Karpas-422 (cell line): Measurements from ENCODE around the gene PCDHA2. TPM values are rescaled to one million over a fixed set of nuclear protein-coding genes. Genes with fewer than 3 reads are reported as not detected.
"Not testable (repeated sequence)": the region's sequence is repeated elsewhere in the genome, so short reads cannot be mapped to it uniquely, and the experiment has no call there.

Experiments
- DNase-seq: peaks from one replicate; pipeline ENCODE4 v3.0.0-alpha.2; 2015
- H2AFZ ChIP-seq: fragments of 200-600 bp; sonication (generic); 2 replicates; pipeline ENCODE4 v1.6.1; 2014; ENCODE audit warnings: antibody characterized with exemption, low read length, mixed read lengths
- H3K27ac ChIP-seq: fragments of 200-600 bp; sonication (generic); 2 replicates; pipeline ENCODE4 v1.5.1; 2014; ENCODE audit warnings: mild to moderate bottlenecking, low read length, moderate library complexity
- H3K27me3 ChIP-seq: fragments of 200-600 bp; sonication (generic); 2 replicates; pipeline ENCODE4 v1.6.1; 2014; ENCODE audit warnings: low read length, mixed read lengths
- H3K36me3 ChIP-seq: fragments of 200-600 bp; sonication (generic); 2 replicates; pipeline ENCODE4 v1.6.1; 2014; ENCODE audit warnings: low read length, mixed read lengths; ENCODE audit not compliant: insufficient read depth
- H3K4me1 ChIP-seq: fragments of 200-600 bp; sonication (generic); 2 replicates; pipeline ENCODE4 v1.6.1; 2014; ENCODE audit warnings: mild to moderate bottlenecking, low read length, mixed read lengths
- H3K4me2 ChIP-seq: fragments of 200-600 bp; sonication (generic); 2 replicates; pipeline ENCODE4 v1.6.1; 2014; ENCODE audit warnings: low read length, low read depth, mild to moderate bottlenecking; ENCODE audit not compliant: poor library complexity, severe bottlenecking
- H3K4me3 ChIP-seq: fragments of 200-600 bp; sonication (generic); 2 replicates; pipeline ENCODE4 v1.5.1; 2014; ENCODE audit warnings: mild to moderate bottlenecking, antibody characterized with exemption, low read length, mixed read lengths
- H3K79me2 ChIP-seq: fragments of 200-600 bp; sonication (generic); 2 replicates; pipeline ENCODE4 v1.6.1; 2014; ENCODE audit warnings: mild to moderate bottlenecking, low read length, mixed read lengths
- H3K9ac ChIP-seq: fragments of 200-600 bp; sonication (generic); 2 replicates; pipeline ENCODE4 v1.6.0; 2014; ENCODE audit warnings: low read length
- H3K9me2 ChIP-seq: fragments of 200-600 bp; sonication (generic), shearing (Covaris generic); replicated peaks from 2 replicates; pipeline ENCODE4 v1.6.0; 2014; ENCODE audit warnings: mild to moderate bottlenecking, low read length, moderate library complexity; ENCODE audit not compliant: insufficient read depth
- H3K9me3 ChIP-seq: fragments of 300-700, 200-600 bp; sonication (generic); 2 replicates; pipeline ENCODE4 v1.6.1; 2014; ENCODE audit warnings: low read length, mixed read lengths
- H4K20me1 ChIP-seq: fragments of 200-600 bp; sonication (generic); 2 replicates; pipeline ENCODE4 v1.6.1; 2014; ENCODE audit warnings: mild to moderate bottlenecking, antibody characterized with exemption, low read length, low read depth; ENCODE audit not compliant: insufficient read depth
- total RNA-seq: library from RNA; depleted of rRNA; stranded (reverse); fragments of >200 nt; shearing (Covaris generic); gene quantifications from 2 replicates; pipeline ENCODE4 v1.2.3, GENCODE V29; 2014; ENCODE audit warnings: low replicate concordance; rRNA removed

The PCDHA2 gene
- total RNA-seq, result not detected in 2 replicates

DNA sequence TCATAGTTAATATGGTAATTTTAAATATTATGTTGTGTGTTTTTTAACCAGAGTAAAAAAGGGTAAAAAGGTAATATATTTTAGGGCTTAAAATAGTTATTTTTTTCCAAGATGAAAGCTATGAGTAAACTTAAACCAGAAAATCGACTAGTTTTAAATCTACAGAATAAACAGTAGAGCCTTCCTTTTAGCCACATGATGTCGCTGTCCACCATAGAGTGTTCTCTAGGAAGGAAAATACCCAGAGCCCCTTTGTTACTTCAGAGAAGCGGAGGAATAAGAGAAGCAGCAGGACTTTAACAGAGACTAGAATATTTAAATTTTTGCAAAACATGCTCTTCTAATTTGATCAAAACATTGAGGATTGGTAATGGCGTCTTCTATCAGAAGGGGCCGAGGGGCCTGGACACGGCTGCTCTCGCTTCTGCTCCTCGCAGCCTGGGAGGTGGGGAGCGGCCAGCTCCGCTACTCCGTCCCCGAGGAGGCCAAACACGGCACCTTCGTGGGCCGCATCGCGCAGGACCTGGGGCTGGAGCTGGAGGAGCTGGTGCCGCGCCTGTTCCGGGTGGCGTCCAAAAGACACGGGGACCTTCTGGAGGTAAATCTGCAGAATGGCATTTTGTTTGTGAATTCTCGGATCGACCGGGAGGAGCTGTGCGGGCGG lies at the start of gene PCDHA2:
PCDHA2 (plus strand) TSS at position 258 of the 664 bp plus-strand sequence.
- Histone ChIP-seq H3K9ac (no peak within 1 kb of the TSS), H3K9me2 (no peaks in the 10 kb centered on the region), H4K20me1 (no peaks in the 10 kb centered on the region), H2AFZ (no peak within 1 kb of the TSS), H3K9me3 (no peaks in the 10 kb centered on the region), H3K79me2 (no peaks in the 10 kb centered on the region), H3K4me3 (no peak within 1 kb of the TSS), H3K27ac (no peak within 1 kb of the TSS), H3K4me2 (no peak within 1 kb of the TSS), H3K4me1 (no peaks in the 10 kb centered on the region), H3K27me3 (no peaks in the 10 kb centered on the region), H3K36me3 (no peaks in the 10 kb centered on the region)
- DNase-seq, result peak; percentile 50

DNA sequence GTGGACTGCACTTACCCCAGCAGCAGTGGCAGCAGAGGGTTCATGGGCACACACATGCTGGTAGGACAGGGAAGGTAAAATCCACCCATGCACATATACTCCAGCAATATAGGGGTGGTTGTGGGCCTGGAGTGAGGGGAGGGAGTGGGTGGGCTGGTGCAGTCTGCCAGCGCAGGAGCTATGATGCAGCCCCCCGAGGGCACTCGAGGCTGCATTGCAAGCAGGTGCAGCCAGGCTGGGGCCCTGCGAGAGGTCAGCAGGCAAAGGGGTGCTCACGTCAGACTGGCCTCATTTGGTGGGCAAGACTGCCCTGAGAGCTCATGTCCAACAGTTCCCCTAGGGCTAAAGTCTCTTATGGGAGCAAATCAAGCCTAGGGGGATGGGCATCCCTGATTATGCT lies 41.1 kb upstream of the PCDHA2 start:
- Histone ChIP-seq H3K79me2 (no peaks in the 10 kb centered on the region), H2AFZ (no peak overlapping the region), H3K36me3 (no peaks in the 10 kb centered on the region; the same call in 1 of the 2 replicates), H3K4me1 (no peaks in the 10 kb centered on the region), H3K27ac (no peak overlapping the region), H3K27me3 (no peaks in the 10 kb centered on the region), H3K4me2 (no peak overlapping the region), H3K9ac (no peak overlapping the region), H3K4me3 (no peak overlapping the region), H3K9me2 (no peaks in the 10 kb centered on the region), H4K20me1 (no peaks in the 10 kb centered on the region), H3K9me3 (peaks cover 13% of the 10 kb centered on the region; the same call in 1 of the 2 replicates)
- DNase-seq, result no peak

DNA sequence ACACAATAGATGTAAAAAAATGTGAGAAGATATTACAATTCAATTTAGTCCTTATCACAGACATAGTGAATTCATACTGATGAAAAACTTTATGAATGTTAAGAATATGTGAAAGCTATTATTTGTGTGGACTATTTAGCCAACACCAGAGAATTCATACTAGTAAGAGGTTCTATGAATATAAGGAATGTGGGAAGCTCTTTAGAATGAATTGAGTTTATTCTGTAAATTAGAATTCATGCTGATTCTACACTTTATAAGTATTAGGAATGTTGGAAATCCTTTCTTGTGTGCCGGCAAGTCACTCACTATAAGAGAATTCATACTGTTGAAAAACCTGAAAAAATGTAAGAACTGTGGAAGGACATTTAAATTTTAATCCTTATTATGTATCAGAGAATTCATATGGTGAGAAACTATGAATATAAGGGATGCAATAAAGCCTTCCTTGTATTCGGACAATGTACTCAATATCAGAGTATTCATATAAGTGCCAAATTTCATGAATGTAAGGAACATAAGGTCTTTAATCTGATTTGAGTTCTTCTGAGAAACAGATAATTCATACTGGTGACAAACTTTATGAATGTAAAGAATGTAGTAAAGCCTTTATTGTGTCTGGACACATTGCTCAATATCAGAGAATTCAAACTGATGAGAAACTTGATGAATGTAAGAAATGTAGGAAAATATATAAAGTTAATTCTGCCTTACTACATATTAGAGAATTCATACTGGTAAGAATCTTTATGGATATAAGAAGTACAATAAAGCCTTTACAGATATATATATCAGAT lies 30.3 kb upstream of the PCDHA2 start:
- no peak overlapping the region for H2AFZ ChIP-seq
- no peaks in the 10 kb centered on the region for H3K36me3 ChIP-seq
- H3K9ac ChIP-seq, result no peak overlapping the region
- no peaks in the 10 kb centered on the region for H3K9me2 ChIP-seq
- no peaks in the 10 kb centered on the region for H4K20me1 ChIP-seq
- H3K9me3 ChIP-seq, result peaks cover 59% of the 10 kb centered on the region
- H3K4me3 ChIP-seq, result no peak overlapping the region
- no peaks in the 10 kb centered on the region for H3K79me2 ChIP-seq
- H3K4me1 ChIP-seq, result no peaks in the 10 kb centered on the region
- no peak overlapping the region for H3K4me2 ChIP-seq
- H3K27ac ChIP-seq, result no peak overlapping the region
- DNase-seq, result no peak
- no peaks in the 10 kb centered on the region for H3K27me3 ChIP-seq

DNA sequence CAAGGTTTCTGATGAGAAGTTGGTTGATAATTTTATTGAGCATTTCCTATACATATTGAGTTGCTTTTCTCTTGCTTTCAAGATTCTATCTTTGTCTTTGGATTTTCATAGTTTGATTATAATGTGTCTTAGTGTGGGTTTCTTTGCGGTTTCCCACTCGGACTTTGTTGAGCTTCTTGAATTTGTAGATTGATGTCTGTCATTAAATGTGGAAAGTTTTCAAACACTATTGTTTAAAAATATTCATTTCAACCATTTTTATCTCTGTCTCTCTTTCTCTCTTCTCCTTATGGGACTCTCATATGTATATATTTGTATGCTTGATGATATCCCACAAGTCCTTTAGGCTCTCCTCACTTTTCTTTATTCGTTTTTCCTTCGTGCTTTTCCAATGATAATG lies 27.2 kb upstream of the PCDHA2 start:
- Histone ChIP-seq H4K20me1 (no peaks in the 10 kb centered on the region), H3K4me1 (no peaks in the 10 kb centered on the region), H3K9me3 (peaks cover 63% of the 10 kb centered on the region), H3K27me3 (no peaks in the 10 kb centered on the region), H3K79me2 (no peaks in the 10 kb centered on the region), H3K27ac (no peak overlapping the region), H3K9me2 (no peaks in the 10 kb centered on the region), H3K36me3 (no peaks in the 10 kb centered on the region), H2AFZ (no peak overlapping the region), H3K4me3 (no peak overlapping the region), H3K4me2 (no peak overlapping the region), H3K9ac (no peak overlapping the region)
- DNase-seq, result no peak

DNA sequence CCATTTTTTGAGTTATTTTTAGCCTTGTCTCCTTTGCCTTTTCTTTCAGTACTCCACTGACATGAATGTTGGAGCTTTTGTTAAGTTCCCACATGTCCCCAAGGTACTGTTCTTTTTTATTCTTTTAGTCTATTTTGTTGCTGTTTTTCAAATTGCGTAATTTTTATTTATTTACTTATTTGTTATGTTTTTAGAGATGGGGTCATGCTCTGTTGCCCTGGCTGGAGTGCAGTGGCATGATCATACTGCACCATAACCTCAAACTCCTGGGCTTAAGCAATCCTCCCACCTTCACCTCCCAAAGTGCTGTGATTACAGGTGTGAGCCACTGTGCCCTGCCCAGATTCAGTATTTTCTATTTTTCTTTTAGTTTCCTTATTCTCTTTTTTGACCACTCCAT lies 14.1 kb upstream of the PCDHA2 start:
- no peaks in the 10 kb centered on the region for H3K79me2 ChIP-seq
- H3K27me3 ChIP-seq, result no peaks in the 10 kb centered on the region
- H3K9me2 ChIP-seq, result no peaks in the 10 kb centered on the region
- H3K4me1 ChIP-seq, result no peaks in the 10 kb centered on the region
- no peaks in the 10 kb centered on the region for H3K36me3 ChIP-seq
- H3K4me2 ChIP-seq, result no peak overlapping the region
- no peak overlapping the region for H2AFZ ChIP-seq
- no peak overlapping the region for H3K4me3 ChIP-seq
- H3K9ac ChIP-seq, result no peak overlapping the region
- peaks cover 11% of the 10 kb centered on the region for H3K9me3 ChIP-seq
- no peak overlapping the region for H3K27ac ChIP-seq
- no peaks in the 10 kb centered on the region for H4K20me1 ChIP-seq
- DNase-seq, result no peak

DNA sequence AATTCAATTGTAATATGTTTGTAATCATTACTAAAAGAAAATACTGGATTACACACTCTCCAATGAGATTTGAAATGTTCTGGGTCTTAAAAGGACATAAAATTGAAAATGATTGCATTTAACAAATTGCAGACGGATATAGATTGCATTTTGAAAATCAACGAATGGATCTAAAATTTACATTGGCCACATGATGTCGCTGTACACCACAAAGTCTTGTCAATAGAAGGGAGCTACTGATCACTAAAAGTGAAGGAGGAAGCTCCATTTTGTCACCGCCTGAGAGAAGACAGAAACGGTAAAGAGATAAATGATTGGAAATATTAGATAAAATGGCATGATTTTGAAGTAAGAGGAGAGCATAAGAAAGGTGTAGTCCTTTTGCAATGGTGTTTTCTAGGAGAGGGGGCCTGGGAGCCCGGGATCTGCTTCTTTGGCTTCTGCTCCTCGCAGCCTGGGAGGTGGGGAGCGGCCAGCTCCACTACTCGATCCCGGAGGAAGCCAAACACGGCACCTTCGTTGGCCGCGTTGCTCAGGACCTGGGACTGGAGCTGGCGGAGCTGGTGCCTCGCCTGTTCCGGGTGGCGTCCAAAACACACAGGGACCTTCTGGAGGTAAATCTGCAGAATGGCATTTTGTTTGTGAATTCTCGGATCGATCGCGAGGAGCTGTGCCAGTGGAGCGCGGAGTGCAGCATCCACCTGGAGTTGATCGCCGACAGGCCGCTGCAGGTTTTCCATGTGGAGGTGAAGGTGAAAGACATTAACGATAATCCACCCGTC lies 8.6 kb upstream of the PCDHA2 start, which contains the start of gene PCDHA1:
PCDHA1 (plus strand) TSS at position 236 of the 782 bp plus-strand sequence.
- H3K9ac ChIP-seq, result no peak within 1 kb of the TSS
- no peaks in the 10 kb centered on the region for H3K27me3 ChIP-seq
- no peak within 1 kb of the TSS for H3K27ac ChIP-seq
- H3K4me3 ChIP-seq, result no peak within 1 kb of the TSS
- no peaks in the 10 kb centered on the region for H4K20me1 ChIP-seq
- H3K36me3 ChIP-seq, result no peaks in the 10 kb centered on the region
- H3K9me3 ChIP-seq, result peaks cover 8% of the 10 kb centered on the region
- no peak within 1 kb of the TSS for H2AFZ ChIP-seq
- H3K4me1 ChIP-seq, result no peaks in the 10 kb centered on the region
- no peaks in the 10 kb centered on the region for H3K9me2 ChIP-seq
- no peak within 1 kb of the TSS for H3K4me2 ChIP-seq
- peak; percentile 60 for DNase-seq
- H3K79me2 ChIP-seq, result no peaks in the 10 kb centered on the region

DNA sequence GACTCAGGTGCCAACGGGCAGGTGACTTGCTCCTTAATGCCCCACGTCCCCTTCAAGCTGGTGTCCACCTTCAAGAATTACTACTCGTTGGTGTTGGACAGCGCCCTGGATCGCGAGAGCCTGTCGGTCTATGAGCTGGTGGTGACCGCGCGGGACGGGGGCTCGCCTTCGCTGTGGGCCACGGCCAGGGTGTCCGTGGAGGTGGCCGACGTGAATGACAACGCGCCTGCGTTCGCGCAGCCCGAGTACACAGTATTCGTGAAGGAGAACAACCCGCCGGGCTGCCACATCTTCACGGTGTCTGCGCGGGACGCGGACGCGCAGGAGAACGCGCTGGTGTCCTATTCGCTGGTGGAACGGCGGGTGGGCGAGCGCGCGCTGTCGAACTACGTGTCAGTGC lies 7.2 kb upstream of the PCDHA2 start:
- not testable (repeated sequence) for H3K9me2 ChIP-seq, H3K9me3 ChIP-seq, H2AFZ ChIP-seq, H3K9ac ChIP-seq, H3K27ac ChIP-seq, H4K20me1 ChIP-seq, H3K27me3 ChIP-seq, H3K79me2 ChIP-seq, H3K4me2 ChIP-seq, H3K4me1 ChIP-seq, DNase-seq, H3K4me3 ChIP-seq, H3K36me3 ChIP-seq
